AG09309 (cell line): Measurements from ENCODE around the gene ALDH16A1.

Source experiments
- DNase-seq: peaks from one replicate; pipeline ENCODE4 v3.0.0-alpha.2; 2010; ENCODE audit warnings: low read depth
- H3K4me3 ChIP-seq: 2 replicates; pipeline ENCODE4 v1.5.1; 2011; ENCODE audit warnings: mild to moderate bottlenecking, low read depth, low read length, moderate library complexity; ENCODE audit not compliant: control insufficient read depth
- CTCF ChIP-seq: IDR thresholded peaks from 2 replicates; pipeline ENCODE4 v1.5.1; 2011; ENCODE audit warnings: mild to moderate bottlenecking, low read depth, low read length, inconsistent platforms; ENCODE audit not compliant: insufficient read depth, control insufficient read depth; ENCODE audit errors: missing control alignments

ALDH16A1 gene

GRCh38 chr19:49488863-49489537, 36.0 kb downstream of the ALDH16A1 start:
- peak overlapping the region; percentile 68 for H3K4me3 ChIP-seq
- DNase-seq, result no peak
- no peak for TF ChIP-seq CTCF

- no peak for TF ChIP-seq CTCF
- peak overlapping the region; percentile 68 for H3K4me3 ChIP-seq
- DNase-seq, result no peak
Measured at GRCh38 chr19:49489601-49490167, 36.7 kb downstream of the ALDH16A1 start.

GRCh38 chr19:49490287-49491029, 37.4 kb downstream of the ALDH16A1 start:
- H3K4me3 ChIP-seq, result no peak overlapping the region
- no peak for TF ChIP-seq CTCF
- DNase-seq, result no peak

GRCh38 chr19:49491030-49491803, 38.2 kb downstream of the ALDH16A1 start:
- no peak overlapping the region for H3K4me3 ChIP-seq
- DNase-seq, result no peak
- no peak for TF ChIP-seq CTCF

GRCh38 chr19:49491804-49492572, 39.0 kb downstream of the ALDH16A1 start:
- H3K4me3 ChIP-seq, result no peak overlapping the region
- no peak for TF ChIP-seq CTCF

More at GRCh38 chr19:49491804-49492572, 39.0 kb downstream of the ALDH16A1 start:
- no peak for DNase-seq
